GOT3 (cell line): Measurements from ENCODE around the gene CELSR2.

ENCODE experiments used
- DNase-seq: peaks from one replicate; lab custom pipeline; 2025; ENCODE audit warnings: mixed read lengths; lab: John Stamatoyannopoulos, UW

The CELSR2 gene

DNA sequence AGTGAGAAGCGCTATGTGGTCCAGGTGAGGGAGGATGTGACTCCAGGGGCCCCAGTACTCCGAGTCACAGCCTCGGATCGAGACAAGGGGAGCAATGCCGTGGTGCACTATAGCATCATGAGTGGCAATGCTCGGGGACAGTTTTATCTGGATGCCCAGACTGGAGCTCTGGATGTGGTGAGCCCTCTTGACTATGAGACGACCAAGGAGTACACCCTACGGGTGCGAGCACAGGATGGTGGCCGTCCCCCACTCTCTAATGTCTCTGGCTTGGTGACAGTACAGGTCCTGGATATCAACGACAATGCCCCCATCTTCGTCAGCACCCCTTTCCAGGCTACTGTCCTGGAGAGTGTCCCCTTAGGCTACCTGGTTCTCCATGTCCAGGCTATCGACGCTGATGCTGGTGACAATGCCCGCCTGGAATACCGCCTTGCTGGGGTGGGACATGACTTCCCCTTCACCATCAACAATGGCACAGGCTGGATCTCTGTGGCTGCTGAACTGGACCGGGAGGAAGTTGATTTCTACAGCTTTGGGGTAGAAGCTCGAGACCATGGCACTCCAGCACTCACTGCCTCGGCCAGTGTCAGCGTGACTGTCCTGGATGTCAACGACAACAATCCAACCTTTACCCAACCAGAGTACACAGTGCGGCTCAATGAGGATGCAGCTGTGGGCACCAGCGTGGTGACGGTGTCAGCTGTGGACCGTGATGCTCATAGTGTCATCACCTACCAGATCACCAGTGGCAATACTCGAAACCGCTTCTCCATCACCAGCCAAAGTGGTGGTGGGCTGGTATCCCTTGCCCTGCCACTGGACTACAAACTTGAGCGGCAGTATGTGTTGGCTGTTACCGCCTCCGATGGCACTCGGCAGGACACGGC is 2.2 kb downstream of the CELSR2 start:
- DNase-seq: no peak

DNA sequence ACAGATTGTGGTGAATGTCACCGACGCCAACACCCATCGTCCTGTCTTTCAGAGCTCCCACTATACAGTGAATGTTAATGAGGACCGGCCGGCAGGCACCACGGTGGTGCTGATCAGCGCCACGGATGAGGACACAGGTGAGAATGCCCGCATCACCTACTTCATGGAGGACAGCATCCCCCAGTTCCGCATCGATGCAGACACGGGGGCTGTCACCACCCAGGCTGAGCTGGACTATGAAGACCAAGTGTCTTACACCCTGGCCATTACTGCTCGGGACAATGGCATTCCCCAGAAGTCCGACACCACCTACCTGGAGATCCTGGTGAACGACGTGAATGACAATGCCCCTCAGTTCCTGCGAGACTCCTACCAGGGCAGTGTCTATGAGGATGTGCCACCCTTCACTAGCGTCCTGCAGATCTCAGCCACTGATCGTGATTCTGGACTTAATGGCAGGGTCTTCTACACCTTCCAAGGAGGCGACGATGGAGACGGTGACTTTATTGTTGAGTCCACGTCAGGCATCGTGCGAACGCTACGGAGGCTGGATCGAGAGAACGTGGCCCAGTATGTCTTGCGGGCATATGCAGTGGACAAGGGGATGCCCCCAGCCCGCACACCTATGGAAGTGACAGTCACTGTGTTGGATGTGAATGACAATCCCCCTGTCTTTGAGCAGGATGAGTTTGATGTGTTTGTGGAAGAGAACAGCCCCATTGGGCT is 3.0 kb downstream of the CELSR2 start:
- DNase-seq: no peak

DNA sequence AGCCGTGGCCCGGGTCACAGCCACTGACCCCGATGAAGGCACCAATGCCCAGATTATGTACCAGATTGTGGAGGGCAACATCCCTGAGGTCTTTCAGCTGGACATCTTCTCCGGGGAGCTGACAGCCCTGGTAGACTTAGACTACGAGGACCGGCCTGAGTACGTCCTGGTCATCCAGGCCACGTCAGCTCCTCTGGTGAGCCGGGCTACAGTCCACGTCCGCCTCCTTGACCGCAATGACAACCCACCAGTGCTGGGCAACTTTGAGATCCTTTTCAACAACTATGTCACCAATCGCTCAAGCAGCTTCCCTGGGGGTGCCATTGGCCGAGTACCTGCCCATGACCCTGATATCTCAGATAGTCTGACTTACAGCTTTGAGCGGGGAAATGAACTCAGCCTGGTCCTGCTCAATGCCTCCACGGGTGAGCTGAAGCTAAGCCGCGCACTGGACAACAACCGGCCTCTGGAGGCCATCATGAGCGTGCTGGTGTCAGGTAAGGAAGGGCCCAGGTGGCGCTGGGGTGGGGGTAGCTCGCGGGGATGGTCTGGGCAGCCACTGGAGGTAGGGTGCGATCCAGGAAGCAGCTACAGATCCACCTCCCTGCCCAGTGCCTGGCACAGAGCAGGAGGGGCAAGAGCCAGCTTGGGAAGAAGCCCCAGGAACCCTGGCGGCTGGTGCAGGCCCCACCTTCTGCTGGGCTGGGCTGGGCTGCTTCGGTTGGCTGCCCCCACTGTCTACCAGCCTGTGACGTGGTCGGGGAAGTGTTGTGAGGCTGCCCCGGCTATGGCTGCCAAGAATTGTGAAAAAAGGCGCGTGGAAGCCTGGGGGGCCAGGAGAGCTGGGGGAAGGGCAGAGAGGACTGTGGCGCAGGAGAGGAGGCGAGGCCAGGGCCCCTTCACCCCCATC is 3.8 kb downstream of the CELSR2 start:
- DNase-seq: no peak

DNA sequence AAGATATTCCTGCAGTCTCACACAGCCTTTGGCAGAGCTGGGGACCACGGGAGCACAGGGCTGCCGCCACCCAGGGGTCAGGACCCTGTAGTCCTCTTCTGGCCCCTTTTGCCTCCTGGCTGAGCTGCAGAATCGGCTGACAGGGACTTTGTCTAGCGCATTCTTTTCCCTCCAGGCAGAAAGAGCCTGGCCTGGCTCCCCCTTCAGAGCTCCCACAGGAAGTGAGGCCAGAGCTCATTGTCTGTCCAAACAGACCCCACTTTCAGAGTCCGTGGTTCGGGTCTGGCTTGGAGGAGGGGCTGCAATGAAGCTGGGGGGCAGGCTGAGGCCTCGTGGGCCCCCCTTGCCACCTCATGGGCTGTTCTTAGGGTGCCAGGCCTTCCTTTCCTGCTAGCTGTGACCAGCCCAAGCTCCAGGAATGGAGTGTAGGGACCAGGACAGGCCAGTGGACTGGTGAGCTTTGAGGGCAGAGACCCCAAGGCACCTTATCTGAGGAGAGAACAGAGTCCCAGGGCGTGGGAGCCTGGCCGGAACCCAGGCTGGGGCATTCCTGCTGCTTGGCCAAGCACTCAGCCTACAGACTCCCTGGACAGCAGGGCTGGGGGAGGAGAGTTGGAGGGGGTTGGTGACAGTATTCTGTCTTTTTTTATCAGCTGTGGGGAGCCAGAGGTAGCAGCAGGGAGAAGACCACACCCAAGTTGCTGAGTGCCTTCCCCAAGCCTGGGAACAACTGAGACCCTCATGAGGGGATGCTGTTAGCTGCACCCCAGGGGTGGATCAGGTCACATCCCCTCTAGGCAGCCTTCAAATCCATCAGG is 4.7 kb downstream of the CELSR2 start:
- no peak for DNase-seq

DNA sequence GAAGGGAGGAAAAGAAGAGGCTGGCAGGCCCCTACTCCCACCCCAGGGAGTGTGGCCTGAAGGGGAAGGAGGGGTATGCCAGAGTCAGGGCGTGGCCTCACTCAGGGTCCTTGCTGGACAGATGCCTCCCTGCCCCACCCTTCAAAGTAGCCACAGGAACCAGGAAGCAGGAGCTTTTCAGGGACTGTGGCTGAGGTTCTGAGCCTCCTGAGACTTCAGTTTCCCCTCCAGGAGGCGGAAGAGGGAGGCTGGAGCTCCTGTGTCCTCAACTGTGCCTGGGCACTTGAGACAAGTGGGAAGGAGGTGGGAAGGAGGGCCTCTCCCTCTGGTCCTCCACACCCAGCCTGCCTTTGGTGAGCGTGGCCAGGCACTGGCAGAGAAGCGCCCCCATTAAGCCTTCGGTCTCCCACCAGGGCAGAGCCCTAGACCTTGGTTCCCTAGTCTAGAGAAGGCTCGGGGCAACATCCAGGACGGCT is 5.3 kb downstream of the CELSR2 start:
- no peak for DNase-seq

DNA sequence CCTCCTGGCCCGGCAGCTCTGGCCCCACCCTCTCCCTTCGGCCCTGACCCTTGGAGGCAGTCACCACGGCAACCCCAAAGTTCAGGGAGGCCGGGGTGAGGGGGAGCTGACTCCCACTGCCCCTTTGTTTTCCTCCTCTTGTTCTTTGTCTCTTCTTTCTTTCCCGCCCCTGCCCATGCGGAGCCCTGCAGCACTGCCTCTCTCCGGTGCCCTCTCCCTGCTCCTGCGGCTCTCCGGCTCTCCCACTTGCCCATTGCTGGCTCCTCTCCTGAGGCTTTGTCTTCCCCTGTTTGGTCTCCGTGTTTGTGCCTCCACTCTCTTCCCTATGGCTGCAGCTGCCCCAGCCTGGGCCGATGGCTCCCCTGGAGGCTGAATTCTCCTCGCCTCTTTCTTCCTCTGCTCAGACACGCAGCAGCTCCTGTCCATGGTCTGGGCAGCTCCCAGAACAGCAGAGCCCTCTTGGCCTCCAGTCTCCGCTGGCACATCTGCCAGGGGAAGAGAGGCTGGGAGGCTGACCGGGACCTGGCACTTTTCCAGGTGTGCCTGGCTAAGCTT is 5.8 kb downstream of the CELSR2 start:
- no peak for DNase-seq

DNA sequence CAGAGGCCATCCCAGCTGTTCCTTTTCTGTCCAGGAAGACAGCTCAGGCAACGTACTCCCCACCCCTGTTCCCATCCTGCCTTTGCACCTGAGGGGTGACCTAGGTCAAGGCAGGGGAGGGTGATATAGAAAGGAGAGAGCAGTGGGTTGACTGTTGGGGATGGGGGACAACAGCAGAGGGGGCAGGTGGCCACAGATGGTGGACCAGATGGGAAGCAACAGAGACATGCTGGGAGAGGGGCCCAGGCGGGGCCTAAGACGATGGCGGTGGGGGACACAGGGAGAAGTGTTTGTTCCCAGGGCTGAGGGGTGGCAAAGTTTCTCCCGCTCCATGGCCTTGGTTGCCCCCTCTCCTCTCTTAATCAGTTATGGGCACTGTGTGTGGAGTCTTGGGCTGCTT is 6.3 kb downstream of the CELSR2 start:
- no peak for DNase-seq

DNA sequence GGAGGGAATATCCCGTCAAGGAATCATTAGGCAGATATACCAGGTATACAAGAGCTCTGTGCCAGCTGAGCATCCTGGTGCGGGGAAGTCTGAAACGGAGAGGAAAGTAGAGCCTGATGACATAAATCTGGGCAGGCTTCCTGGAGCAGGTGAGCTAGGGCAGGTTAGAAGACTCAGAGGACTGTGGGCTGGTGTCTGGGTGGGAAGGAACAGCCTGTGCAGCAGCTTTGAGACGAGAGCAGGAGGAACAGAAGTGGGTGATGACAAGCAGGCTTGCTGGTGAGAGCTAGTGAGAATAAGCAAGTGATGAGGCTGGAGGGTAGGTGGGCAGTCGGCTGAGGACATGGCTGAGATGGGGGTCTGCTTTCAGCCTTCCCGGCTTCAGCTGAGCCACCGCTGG is 6.7 kb downstream of the CELSR2 start:
- DNase-seq: no peak

DNA sequence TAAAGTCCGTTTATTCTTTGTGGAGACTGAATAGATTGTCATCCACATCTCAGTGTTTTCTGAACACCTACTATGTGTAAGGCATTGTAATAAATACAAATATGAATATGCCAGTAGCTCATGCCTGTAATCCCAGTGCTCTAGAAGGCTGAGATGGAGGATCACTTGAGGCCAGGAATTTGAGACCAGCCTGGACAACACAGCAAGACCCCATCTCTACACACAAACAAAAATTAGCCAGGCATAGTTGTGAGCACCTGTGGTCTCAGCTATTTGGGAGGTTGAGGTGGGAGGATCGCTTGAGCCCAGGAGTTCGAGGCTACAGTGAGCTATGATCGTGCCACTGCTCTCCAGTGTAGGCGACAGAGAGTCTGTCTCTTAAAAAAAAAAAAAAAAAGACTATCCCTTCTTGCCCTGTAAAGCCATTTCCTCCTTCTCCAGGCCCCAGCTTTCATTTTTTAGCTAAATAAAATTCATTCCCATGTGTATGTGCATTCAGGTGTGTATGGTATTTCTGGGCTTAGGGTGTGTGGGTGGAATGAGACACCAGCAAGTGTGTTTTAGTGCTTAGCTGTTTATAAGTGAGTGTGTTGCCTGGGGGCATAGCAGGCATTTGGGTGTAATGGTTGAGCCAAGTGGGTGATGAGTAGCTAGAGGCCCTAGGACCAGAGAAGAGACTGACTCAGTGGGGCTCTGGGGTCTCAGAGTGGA is 7.8 kb downstream of the CELSR2 start:
- no peak for DNase-seq

DNA sequence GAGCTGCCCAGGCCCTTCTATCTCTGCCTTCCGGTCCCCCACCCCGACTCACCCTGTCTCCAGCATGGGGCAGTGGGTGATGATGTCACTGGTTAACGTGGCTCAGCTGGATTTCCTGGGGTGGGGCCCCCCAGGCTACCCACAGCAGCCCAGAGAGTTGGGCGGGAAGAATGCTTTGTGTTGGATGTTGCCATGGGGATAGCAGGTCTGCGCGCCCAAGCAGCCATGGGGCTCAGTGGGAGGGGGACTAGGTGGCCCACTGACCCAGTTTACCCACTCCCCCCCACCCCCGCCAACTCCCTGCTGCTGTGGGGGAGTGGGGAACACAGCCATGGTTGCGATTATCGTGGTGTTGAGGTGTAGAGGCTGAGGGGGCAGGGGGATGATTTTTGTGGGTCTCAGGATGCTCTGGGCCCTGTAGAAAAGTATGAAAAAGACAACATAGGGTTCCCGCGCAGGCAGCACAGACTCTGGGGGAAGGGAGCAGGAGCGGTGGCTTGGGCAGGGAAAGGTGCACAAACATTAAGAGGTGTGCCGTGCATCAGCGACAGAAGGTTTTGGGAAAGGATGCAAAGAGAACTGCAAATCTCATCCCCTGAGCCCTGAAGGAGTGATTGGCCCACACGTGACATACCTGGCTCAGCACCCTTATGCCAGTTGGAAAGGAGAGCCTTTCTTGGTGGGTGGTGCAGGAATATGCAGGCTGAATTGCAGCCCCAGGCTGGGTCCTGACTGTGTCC is 8.5 kb downstream of the CELSR2 start:
- DNase-seq: no peak

DNA sequence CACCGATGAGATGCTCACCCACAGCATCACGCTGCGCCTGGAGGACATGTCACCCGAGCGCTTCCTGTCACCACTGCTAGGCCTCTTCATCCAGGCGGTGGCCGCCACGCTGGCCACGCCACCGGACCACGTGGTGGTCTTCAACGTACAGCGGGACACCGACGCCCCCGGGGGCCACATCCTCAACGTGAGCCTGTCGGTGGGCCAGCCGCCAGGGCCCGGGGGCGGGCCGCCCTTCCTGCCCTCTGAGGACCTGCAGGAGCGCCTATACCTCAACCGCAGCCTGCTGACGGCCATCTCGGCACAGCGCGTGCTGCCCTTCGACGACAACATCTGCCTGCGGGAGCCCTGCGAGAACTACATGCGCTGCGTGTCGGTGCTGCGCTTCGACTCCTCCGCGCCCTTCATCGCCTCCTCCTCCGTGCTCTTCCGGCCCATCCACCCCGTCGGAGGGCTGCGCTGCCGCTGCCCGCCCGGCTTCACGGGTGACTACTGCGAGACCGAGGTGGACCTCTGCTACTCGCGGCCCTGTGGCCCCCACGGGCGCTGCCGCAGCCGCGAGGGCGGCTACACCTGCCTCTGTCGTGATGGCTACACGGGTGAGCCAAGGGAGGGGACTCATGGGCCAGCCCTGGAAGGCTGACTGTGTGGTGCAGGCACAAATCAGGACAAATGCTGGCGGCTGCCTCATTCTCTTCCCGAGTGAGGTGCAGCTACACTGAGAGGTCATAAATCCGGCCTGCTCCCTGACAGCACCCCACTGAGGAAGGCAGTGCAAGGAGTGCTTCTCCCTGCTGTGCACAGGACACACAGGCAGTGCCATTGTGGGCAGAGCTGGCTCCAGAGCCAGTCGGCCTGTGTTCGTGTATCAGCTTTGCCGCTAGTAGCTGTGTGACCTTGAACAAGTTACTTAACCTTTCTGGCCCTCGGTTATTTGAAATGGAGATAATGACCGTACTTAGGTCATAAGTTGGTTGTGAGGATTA is 9.4 kb downstream of the CELSR2 start:
- DNase-seq: no peak

DNA sequence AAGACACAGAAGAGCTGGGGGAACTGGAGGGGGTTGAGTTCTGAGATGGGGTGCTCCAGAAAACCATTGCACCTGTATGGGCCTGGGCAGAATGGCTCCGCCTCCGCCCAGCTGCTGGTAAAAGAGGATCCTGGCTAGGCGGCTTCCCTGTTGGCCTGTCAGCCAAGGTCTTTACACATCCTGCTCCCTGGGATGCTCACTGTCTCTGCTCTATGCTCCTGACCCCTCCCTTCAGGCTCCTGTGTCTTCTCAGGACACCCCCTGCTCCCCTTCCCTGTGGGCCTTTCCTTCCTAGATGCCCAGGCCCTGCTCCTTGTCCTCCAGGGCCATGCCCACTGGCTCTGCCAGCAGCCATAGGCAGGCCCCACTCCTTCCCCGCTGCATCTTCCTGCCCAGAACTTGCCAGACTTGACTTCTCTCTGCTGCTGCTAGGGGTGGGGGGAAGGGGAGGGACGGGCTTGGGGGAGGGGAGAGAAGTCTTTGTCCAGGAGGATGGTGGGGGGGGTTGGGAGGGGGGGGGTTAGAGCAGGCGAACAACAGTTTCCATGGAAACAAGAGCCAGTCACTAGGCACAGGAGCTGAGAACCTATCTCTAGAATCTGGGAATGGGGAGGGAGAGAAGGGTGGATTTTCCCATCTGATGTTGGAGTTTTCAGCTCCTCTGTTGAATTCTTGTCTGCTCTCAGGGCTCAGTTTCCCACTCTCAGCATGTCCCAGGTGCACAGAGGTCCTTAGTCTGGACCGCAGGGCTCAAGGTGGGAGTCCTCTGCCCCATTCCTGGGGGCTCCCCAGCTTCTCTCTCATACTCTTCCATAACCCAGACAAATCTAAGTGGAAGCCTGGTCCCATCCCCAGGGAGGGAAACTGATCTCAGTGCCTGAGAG is 10.6 kb downstream of the CELSR2 start:
- DNase-seq: no peak

DNA sequence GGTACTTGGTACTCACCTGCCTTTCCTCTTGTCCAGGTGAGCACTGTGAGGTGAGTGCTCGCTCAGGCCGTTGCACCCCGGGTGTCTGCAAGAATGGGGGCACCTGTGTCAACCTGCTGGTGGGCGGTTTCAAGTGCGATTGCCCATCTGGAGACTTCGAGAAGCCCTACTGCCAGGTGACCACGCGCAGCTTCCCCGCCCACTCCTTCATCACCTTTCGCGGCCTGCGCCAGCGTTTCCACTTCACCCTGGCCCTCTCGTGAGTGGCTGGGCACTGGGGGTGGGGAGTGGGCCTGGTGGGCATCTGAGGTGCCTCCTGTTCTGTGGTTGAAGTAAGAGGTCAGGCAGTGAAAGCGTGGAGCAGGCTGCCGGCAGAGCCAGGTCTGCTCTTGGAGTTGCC is 11.7 kb downstream of the CELSR2 start:
- no peak for DNase-seq

DNA sequence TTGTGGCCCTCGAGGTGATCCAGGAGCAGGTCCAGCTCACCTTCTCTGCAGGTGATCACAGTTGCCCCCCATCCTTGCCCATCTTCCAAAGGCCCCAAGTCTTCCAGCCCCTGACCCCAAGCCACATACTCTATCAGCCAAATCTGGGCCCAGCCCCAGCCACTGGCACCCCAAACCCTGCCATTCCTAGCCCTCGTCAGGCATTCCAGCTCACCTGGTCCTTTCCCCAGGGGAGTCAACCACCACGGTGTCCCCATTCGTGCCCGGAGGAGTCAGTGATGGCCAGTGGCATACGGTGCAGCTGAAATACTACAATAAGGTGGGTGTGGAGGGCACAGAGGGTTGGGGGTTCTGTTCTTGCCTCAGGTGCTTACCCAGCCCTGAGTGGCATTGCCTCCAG is 12.2 kb downstream of the CELSR2 start:
- no peak for DNase-seq

DNA sequence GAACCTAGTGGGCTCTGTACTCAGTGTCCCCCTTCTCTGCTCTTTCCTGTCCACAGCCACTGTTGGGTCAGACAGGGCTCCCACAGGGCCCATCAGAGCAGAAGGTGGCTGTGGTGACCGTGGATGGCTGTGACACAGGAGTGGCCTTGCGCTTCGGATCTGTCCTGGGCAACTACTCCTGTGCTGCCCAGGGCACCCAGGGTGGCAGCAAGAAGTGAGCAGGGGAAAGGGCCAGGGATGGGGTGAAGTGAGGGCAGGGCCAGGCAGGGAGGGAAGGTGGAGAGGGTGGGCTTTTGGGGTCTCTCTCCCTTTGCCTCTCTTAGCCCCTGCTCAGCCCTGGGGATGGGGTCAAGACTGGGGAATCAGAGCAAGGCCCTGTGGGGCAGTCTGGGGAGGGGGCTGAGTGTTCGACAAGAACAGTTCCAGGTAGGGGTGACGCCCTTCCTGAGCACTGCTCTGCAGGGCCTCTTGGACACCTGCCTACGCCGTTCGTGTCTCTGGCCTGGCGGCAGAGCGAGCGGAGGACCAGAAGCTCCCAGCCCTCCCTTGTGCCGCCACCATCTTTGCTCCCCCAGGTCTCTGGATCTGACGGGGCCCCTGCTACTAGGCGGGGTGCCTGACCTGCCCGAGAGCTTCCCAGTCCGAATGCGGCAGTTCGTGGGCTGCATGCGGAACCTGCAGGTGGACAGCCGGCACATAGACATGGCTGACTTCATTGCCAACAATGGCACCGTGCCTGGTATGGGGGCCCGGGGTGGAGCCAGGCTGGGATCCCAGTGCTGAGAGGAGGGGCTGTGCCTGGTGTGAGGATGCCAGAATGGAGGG is 13.1 kb downstream of the CELSR2 start:
- no peak for DNase-seq

DNA sequence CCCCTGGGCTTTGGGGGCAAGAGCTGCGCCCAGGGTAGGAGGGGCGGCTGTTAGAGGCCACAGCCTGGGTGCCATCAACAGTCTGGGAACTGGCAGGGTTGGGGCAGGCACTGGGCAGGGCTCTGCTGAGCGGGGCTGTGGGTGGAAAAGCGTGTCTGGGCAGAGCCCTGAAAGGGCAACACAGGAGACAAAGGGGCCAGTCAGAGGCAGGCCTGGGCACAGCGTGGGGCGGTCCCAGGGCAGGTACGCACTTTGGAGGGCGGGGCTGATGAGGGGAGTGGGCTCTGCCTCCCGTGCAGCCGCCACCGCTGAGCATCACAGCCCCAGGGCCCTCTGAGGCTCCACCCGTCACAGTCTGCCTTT is 13.9 kb downstream of the CELSR2 start:
- DNase-seq: no peak
